BLaER1 treated with 17β-estradiol and CSF1 and Interleukin-3, amounts not matched to agents 10 nM and 100 nM (cell line): ENCODE results near the gene CEACAM8.
"Not testable (repeated sequence)": the region's sequence is repeated elsewhere in the genome, so short reads cannot be mapped to it uniquely, and the experiment has no call there.

ENCODE experiments used
- H3K27ac ChIP-seq, 11 experiments: shearing (Covaris generic); formaldehyde crosslinking; 2 replicates each; pipeline ENCODE4 v1.8.1; 2022
- H3K27me3 ChIP-seq, 11 experiments: shearing (Covaris generic); formaldehyde crosslinking; 2 replicates each; pipeline ENCODE4 v1.8.1; 2022
- H3K36me3 ChIP-seq, 11 experiments: shearing (Covaris generic); formaldehyde crosslinking; 2 replicates each; pipeline ENCODE4 v1.8.1; 2022
- H3K4me1 ChIP-seq, 10 experiments: shearing (Covaris generic); formaldehyde crosslinking; 2 replicates each; pipeline ENCODE4 v1.8.1; 2022
- H3K4me2 ChIP-seq, 11 experiments: shearing (Covaris generic); formaldehyde crosslinking; 2 replicates each; pipeline ENCODE4 v1.8.1; 2022
- H3K4me3 ChIP-seq, 10 experiments: shearing (Covaris generic); formaldehyde crosslinking; 2 replicates each; pipeline ENCODE4 v1.8.1; 2022
- H3K9ac ChIP-seq, 11 experiments: shearing (Covaris generic); formaldehyde crosslinking; 2 replicates each; pipeline ENCODE4 v1.8.1; 2022
- H3K9me3 ChIP-seq, 11 experiments: shearing (Covaris generic); formaldehyde crosslinking; replicated peaks in 1 of 11; 2 replicates each; pipeline ENCODE4 v1.8.1; 2022
- H4K20me1 ChIP-seq, 11 experiments: shearing (Covaris generic); formaldehyde crosslinking; 2 replicates each; pipeline ENCODE4 v1.8.1; 2022
- Cebpa-rat ChIP-seq, 11 experiments: shearing (Covaris generic); IDR thresholded peaks; 2 replicates each; pipeline ENCODE4 v1.8.1; 2022

CEACAM8 gene

GRCh38 chr19:42561512-42561911 lies 33.2 kb downstream of the CEACAM8 start:
- no peak for TF ChIP-seq Cebpa-rat (IDR thresholded peaks at IDR 0.05)
- no peak overlapping the region for H3K27ac ChIP-seq
- peaks cover 16 to 74% (median 47%) of the 10 kb centered on the region in 11 experiments for H3K27me3 ChIP-seq
- H3K9ac ChIP-seq = no peak overlapping the region
- H3K4me1 ChIP-seq = peaks cover 1 to 8% (median 3%) of the 10 kb centered on the region in 10 experiments; a peak in 19 of 20 replicates
- H3K4me3 ChIP-seq = no peak overlapping the region
- peaks cover 0 to 14% (median 0%) of the 10 kb centered on the region in 11 experiments; a peak in 6 of 22 replicates for H4K20me1 ChIP-seq
- 0 out of 22 replicates have a peak, but pooled peaks cover 0 to 6% (median 0%) of the 10 kb centered on the region in 11 experiments for H3K9me3 ChIP-seq
- no peak overlapping the region for H3K4me2 ChIP-seq
- H3K36me3 ChIP-seq = no peaks in the 10 kb centered on the region

- no peaks in the 10 kb centered on the region for H3K36me3 ChIP-seq
- 0 out of 22 replicates have a peak, but pooled peaks cover 0 to 6% (median 0%) of the 10 kb centered on the region in 11 experiments for H3K9me3 ChIP-seq
- no peak overlapping the region for H3K9ac ChIP-seq
- peaks cover 9 to 16% (median 11%) of the 10 kb centered on the region in 10 experiments for H3K4me1 ChIP-seq
- peaks cover 0 to 22% (median 4%) of the 10 kb centered on the region in 11 experiments; a peak in 11 of 22 replicates for H4K20me1 ChIP-seq
- no peak overlapping the region for H3K4me2 ChIP-seq
- H3K4me3 ChIP-seq = no peak overlapping the region
- TF ChIP-seq Cebpa-rat (IDR thresholded peaks at IDR 0.05) = no peak
- peaks cover 24 to 82% (median 55%) of the 10 kb centered on the region in 11 experiments for H3K27me3 ChIP-seq
- H3K27ac ChIP-seq = no peak overlapping the region
Measured at GRCh38 chr19:42560731-42561130, 34.0 kb downstream of the CEACAM8 start.

- peaks cover 5 to 43% (median 24%) of the 10 kb centered on the region in 11 experiments; a peak in 17 of 22 replicates for H4K20me1 ChIP-seq
Measured at GRCh38 chr19:42558450-42559150, 36.1 kb downstream of the CEACAM8 start.

GRCh38 chr19:42557386-42557871 lies 37.3 kb downstream of the CEACAM8 start:
- H4K20me1 ChIP-seq = peaks cover 10 to 55% (median 35%) of the 10 kb centered on the region in 11 experiments; a peak in 19 of 22 replicates
- peaks cover 52 to 94% (median 83%) of the 10 kb centered on the region in 11 experiments for H3K27me3 ChIP-seq
- H3K36me3 ChIP-seq, H3K4me2 ChIP-seq, H3K9ac ChIP-seq, H3K27ac ChIP-seq, H3K4me3 ChIP-seq, H3K9me3 ChIP-seq: not testable (repeated sequence)
- peaks cover 40 to 49% (median 44%) of the 10 kb centered on the region in 10 experiments for H3K4me1 ChIP-seq

More at GRCh38 chr19:42558450-42559150, 36.1 kb downstream of the CEACAM8 start:
- 0 out of 22 replicates have a peak, but pooled peaks cover 0 to 6% (median 0%) of the 10 kb centered on the region in 11 experiments for H3K9me3 ChIP-seq
- TF ChIP-seq Cebpa-rat (IDR thresholded peaks at IDR 0.05) = no peak
- no peak overlapping the region for H3K4me3 ChIP-seq
- H3K36me3 ChIP-seq = no peaks in the 10 kb centered on the region
- no peak overlapping the region for H3K4me2 ChIP-seq
- peaks cover 29 to 37% (median 32%) of the 10 kb centered on the region in 10 experiments for H3K4me1 ChIP-seq
- H3K27me3 ChIP-seq = peaks cover 46 to 96% (median 75%) of the 10 kb centered on the region in 11 experiments
- no peak overlapping the region for H3K9ac ChIP-seq
- H3K27ac ChIP-seq = no peak overlapping the region

- peak overlapping the region in 6 of 11 experiments; percentile 22 to 75 (median 62); a peak in 12 of 22 replicates for H3K27ac ChIP-seq
- no peaks in the 10 kb centered on the region for H3K36me3 ChIP-seq
- peak overlapping the region in 7 of 11 experiments; percentile 11 to 58 (median 44); a peak in 10 of 22 replicates for H3K9ac ChIP-seq
- H3K9me3 ChIP-seq = peaks cover 11 to 18% (median 14%) of the 10 kb centered on the region in 11 experiments
- H3K4me1 ChIP-seq = peaks cover 40 to 54% (median 47%) of the 10 kb centered on the region in 10 experiments
- TF ChIP-seq Cebpa-rat (IDR thresholded peaks at IDR 0.05) = no peak
- peak overlapping the region in 6 of 10 experiments; percentile 2 to 58 (median 31); a peak in 7 of 20 replicates for H3K4me3 ChIP-seq
- H4K20me1 ChIP-seq = peaks cover 10 to 58% (median 40%) of the 10 kb centered on the region in 11 experiments; a peak in 19 of 22 replicates
- H3K4me2 ChIP-seq = peak overlapping the region; percentile 78 to 89 (median 85)
- peaks cover 68 to 94% (median 89%) of the 10 kb centered on the region in 11 experiments for H3K27me3 ChIP-seq
Measured at GRCh38 chr19:42555801-42556200, 38.9 kb downstream of the CEACAM8 start.

GRCh38 chr19:42555317-42555716 lies 39.4 kb downstream of the CEACAM8 start:
- H3K9ac ChIP-seq = peak overlapping the region in 6 of 11 experiments; percentile 37 to 58 (median 46); a peak in 9 of 22 replicates
- peak overlapping the region in 4 of 10 experiments; percentile 1 to 58 (median 17); a peak in 4 of 20 replicates for H3K4me3 ChIP-seq
- peak overlapping the region; percentile 78 to 89 (median 85) for H3K4me2 ChIP-seq
- H4K20me1 ChIP-seq = peaks cover 10 to 54% (median 40%) of the 10 kb centered on the region in 11 experiments; a peak in 19 of 22 replicates
- no peaks in the 10 kb centered on the region for H3K36me3 ChIP-seq
- H3K27ac ChIP-seq = peak overlapping the region in 6 of 11 experiments; percentile 45 to 75 (median 62); a peak in 12 of 22 replicates
- no peak for TF ChIP-seq Cebpa-rat (IDR thresholded peaks at IDR 0.05)
- peaks cover 16 to 23% (median 19%) of the 10 kb centered on the region in 11 experiments for H3K9me3 ChIP-seq
- peaks cover 40 to 50% (median 47%) of the 10 kb centered on the region in 10 experiments for H3K4me1 ChIP-seq
- peaks cover 73 to 94% (median 90%) of the 10 kb centered on the region in 11 experiments for H3K27me3 ChIP-seq

GRCh38 chr19:42554046-42554575 lies 40.6 kb downstream of the CEACAM8 start:
- peaks cover 84 to 99% (median 92%) of the 10 kb centered on the region in 11 experiments for H3K27me3 ChIP-seq
- H3K4me1 ChIP-seq = peaks cover 40 to 50% (median 47%) of the 10 kb centered on the region in 10 experiments
- no peaks in the 10 kb centered on the region for H3K36me3 ChIP-seq
- peaks cover 28 to 35% (median 31%) of the 10 kb centered on the region in 11 experiments for H3K9me3 ChIP-seq
- no peak overlapping the region; a peak in 1 of 20 replicates for H3K4me3 ChIP-seq
- TF ChIP-seq Cebpa-rat (IDR thresholded peaks at IDR 0.05) = no peak
- peak overlapping the region in 3 of 11 experiments; percentile 20 to 62 (median 52); a peak in 4 of 22 replicates for H3K27ac ChIP-seq
- peak overlapping the region in 3 of 11 experiments; percentile 6 to 14 (median 10); a peak in 3 of 22 replicates for H3K9ac ChIP-seq
- peak overlapping the region; percentile 78 to 89 (median 83) for H3K4me2 ChIP-seq
- peaks cover 10 to 54% (median 40%) of the 10 kb centered on the region in 11 experiments; a peak in 19 of 22 replicates for H4K20me1 ChIP-seq

GRCh38 chr19:42553292-42554045 lies 41.3 kb downstream of the CEACAM8 start:
- H3K36me3 ChIP-seq = no peaks in the 10 kb centered on the region
- H3K4me3 ChIP-seq = peak overlapping the region in 1 of 10 experiments; percentile 21; a peak in 2 of 20 replicates
- H3K4me1 ChIP-seq = peaks cover 40 to 50% (median 47%) of the 10 kb centered on the region in 10 experiments
- H3K27ac ChIP-seq = peak overlapping the region in 3 of 11 experiments; percentile 20 to 62 (median 52); a peak in 6 of 22 replicates
- peak overlapping the region; percentile 73 to 89 (median 83) for H3K4me2 ChIP-seq
- peaks cover 86 to 98% (median 93%) of the 10 kb centered on the region in 11 experiments for H3K27me3 ChIP-seq
- H3K9ac ChIP-seq = peak overlapping the region in 3 of 11 experiments; percentile 6 to 14 (median 10); a peak in 3 of 22 replicates
- H3K9me3 ChIP-seq = peaks cover 33 to 41% (median 37%) of the 10 kb centered on the region in 11 experiments
- peak in 5 of 11 experiments; percentile 11 to 57 (median 39); a peak in 3 of 22 replicates for TF ChIP-seq Cebpa-rat (IDR thresholded peaks at IDR 0.05)
- peaks cover 10 to 51% (median 40%) of the 10 kb centered on the region in 11 experiments; a peak in 19 of 22 replicates for H4K20me1 ChIP-seq
